Bronchial epithelial cell (primary cell): ENCODE measurements around the gene MCUB. TPM values are rescaled to one million over a fixed set of nuclear protein-coding genes. Genes with fewer than 3 reads are reported as not detected.
"Not testable (repeated sequence)": the region's sequence is repeated elsewhere in the genome, so short reads cannot be mapped to it uniquely, and the experiment has no call there.

Source experiments
- DNase-seq: peaks from one replicate; pipeline ENCODE4 v3.0.0-alpha.2; 2010; ENCODE audit warnings: low read depth
- FAIRE-seq: peaks from 2 replicates; lab custom pipeline; 2011; peaks lifted over from hg19 to GRCh38; lab: Jason Lieb, UNC
- H3K27me3 ChIP-seq: 2 replicates; pipeline ENCODE4 v1.5.1; 2011; ENCODE audit warnings: low read length; ENCODE audit not compliant: control insufficient read depth, insufficient read depth
- H3K36me3 ChIP-seq: 2 replicates; pipeline ENCODE4 v1.5.1; 2011; ENCODE audit warnings: low read length; ENCODE audit not compliant: control insufficient read depth, insufficient read depth
- H3K4me3 ChIP-seq: 2 replicates; pipeline ENCODE4 v1.5.1; 2011; ENCODE audit warnings: mild to moderate bottlenecking, low read depth, low read length, control low read depth
- total RNA-seq: library from RNA; depleted of rRNA; stranded (reverse); fragments of >200 nt; gene quantifications from 2 replicates; pipeline ENCODE4 v1.2.1, GENCODE V29; 2014
- TF ChIP-seq, protein P1 (sequence below): IDR thresholded peaks from 2 replicates; pipeline ENCODE4 v1.5.1; 2011; ENCODE audit warnings: mild to moderate bottlenecking, moderate library complexity, low read length, control low read depth, inconsistent platforms; ENCODE audit not compliant: insufficient read depth, severe bottlenecking

The MCUB gene
- total RNA-seq, 1 donor from 2014 or later: 4.7 TPM

DNA sequence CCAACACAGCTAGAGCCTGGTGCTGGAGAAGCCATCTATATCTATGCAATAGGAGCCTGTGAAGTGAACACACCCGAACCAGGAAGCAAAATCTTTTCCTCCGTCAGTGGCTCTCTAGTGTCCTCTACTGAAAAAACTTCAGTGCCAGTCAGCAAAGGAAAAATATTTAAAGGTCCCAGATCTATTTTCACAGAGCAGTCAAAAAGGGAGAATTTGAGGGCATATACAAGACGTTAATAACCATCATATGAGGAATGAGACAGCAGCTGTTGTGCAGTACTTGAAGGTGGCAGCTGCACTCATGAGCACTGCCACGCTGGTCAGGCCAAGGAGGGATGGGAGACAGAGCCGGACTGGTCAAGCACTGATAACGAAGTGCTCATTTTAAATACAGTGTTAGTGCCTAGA, 14.4 kb downstream of the MCUB start:
- Histone ChIP-seq H3K36me3 (no peaks in the 10 kb centered on the region), H3K4me3 (no peak overlapping the region), H3K27me3 (no peaks in the 10 kb centered on the region)
- TF ChIP-seq, protein P1, sequence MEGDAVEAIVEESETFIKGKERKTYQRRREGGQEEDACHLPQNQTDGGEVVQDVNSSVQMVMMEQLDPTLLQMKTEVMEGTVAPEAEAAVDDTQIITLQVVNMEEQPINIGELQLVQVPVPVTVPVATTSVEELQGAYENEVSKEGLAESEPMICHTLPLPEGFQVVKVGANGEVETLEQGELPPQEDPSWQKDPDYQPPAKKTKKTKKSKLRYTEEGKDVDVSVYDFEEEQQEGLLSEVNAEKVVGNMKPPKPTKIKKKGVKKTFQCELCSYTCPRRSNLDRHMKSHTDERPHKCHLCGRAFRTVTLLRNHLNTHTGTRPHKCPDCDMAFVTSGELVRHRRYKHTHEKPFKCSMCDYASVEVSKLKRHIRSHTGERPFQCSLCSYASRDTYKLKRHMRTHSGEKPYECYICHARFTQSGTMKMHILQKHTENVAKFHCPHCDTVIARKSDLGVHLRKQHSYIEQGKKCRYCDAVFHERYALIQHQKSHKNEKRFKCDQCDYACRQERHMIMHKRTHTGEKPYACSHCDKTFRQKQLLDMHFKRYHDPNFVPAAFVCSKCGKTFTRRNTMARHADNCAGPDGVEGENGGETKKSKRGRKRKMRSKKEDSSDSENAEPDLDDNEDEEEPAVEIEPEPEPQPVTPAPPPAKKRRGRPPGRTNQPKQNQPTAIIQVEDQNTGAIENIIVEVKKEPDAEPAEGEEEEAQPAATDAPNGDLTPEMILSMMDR: peak; percentile 24
- FAIRE-seq (no peak), DNase-seq (no peak)

GRCh38 chr4:109574931-109575804, 15.1 kb downstream of the MCUB start:
- Histone ChIP-seq H3K27me3 (no peaks in the 10 kb centered on the region), H3K4me3 (no peak overlapping the region), H3K36me3 (no peaks in the 10 kb centered on the region)
- TF ChIP-seq, protein P1: no peak
- DNase-seq (no peak), FAIRE-seq (no peak)

DNA sequence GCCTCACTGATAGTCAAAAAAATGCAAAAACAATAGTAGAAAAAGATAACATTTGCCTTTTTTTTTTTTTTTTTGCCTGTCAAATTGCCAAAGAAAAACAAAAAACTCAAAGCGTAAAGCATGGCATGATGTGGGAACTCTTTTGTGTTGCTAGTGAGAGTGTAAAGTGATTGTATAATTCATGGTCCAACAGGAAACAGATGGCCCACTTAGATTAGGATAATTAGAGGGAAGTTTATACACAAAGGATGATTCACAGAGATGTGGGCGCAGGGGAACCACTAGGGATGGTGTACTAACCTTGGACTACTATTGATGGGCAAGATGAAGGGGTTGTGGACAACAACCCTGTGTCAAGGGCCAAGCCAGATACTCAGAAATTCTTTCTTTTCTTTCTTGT, 16.4 kb downstream of the MCUB start:
- Histone ChIP-seq H3K36me3 (no peaks in the 10 kb centered on the region), H3K27me3 (no peaks in the 10 kb centered on the region), H3K4me3 (no peak overlapping the region)
- no peak for DNase-seq
- no peak for FAIRE-seq
- TF ChIP-seq, protein P1: no peak

GRCh38 chr4:109578846-109579245, 18.8 kb downstream of the MCUB start:
- DNase-seq (no peak), FAIRE-seq (no peak)
- Histone ChIP-seq H3K27me3 (no peaks in the 10 kb centered on the region), H3K36me3 (no peaks in the 10 kb centered on the region), H3K4me3 (no peak overlapping the region)
- TF ChIP-seq, protein P1: no peak

- DNase-seq, H3K4me3 ChIP-seq, H3K27me3 ChIP-seq, FAIRE-seq, H3K36me3 ChIP-seq: not testable (repeated sequence)
These were observed 20.0 kb downstream of the MCUB start for GRCh38 chr4:109579997-109580396.

GRCh38 chr4:109588176-109588575, 28.1 kb downstream of the MCUB start:
- no peak for FAIRE-seq
- Histone ChIP-seq H3K27me3 (no peaks in the 10 kb centered on the region), H3K36me3 (no peaks in the 10 kb centered on the region), H3K4me3 (no peak overlapping the region)
- TF ChIP-seq, protein P1: no peak
- no peak for DNase-seq
